A549 (cell line): ENCODE data around the gene AMBN. TPM values are rescaled to one million over a fixed set of nuclear protein-coding genes. Genes with fewer than 3 reads are reported as not detected.

Source experiments
- ATAC-seq, 2 experiments: fragments of 200-7000 bp in 1 of 2; fragments of >200 bp in 1 of 2; cut with Nextera tagmentation in 1 of 2; cut with Tn5 transposase in 1 of 2; 3 replicates each; pipeline versions ENCODE4 v1.8.0 to v1.9.1; 2018 to 2020; ENCODE audit warnings: mild to moderate bottlenecking in 1 of 2, moderate library complexity in 1 of 2
- CTCF ChIA-PET: fragments of 300-600 bp; sonication (Branson Sonifier 250); formaldehyde crosslinking; extraction: SDS; loops from one replicate; lab custom pipeline; 2021; ENCODE audit warnings: antibody characterized with exemption, inconsistent platforms; lab: Yijun Ruan, JAX
- POLR2A ChIA-PET: fragments of 350-600 bp; formaldehyde crosslinking; extraction: SDS; loops from one replicate; lab custom pipeline; 2021; ENCODE audit warnings: antibody characterized with exemption, inconsistent platforms; lab: Yijun Ruan, JAX
- DNase-seq, 2 experiments: peaks; one replicate each; pipeline versions ENCODE4 v3.0.0 to v3.0.0-alpha.2; 2011 to 2016; ENCODE audit warnings: low read depth in 1 of 2, low spot score in 1 of 2
- FAIRE-seq: peaks from 2 replicates; lab custom pipeline; 2011; peaks lifted over from hg19 to GRCh38; lab: Jason Lieb, UNC
- H3K27ac ChIP-seq, 2 experiments: fragments of >200 bp; sonication (Bioruptor Twin); formaldehyde crosslinking; 3 replicates each; pipeline ENCODE4 v1.5.1; 2016 to 2017
- H3K4me1 ChIP-seq: fragments of >200 bp; sonication (Bioruptor Twin); formaldehyde crosslinking; 3 replicates; pipeline ENCODE4 v1.6.1; 2016
- H3K4me2 ChIP-seq: fragments of >200 bp; sonication (Bioruptor Twin); formaldehyde crosslinking; 3 replicates; pipeline ENCODE4 v1.6.1; 2016
- H3K4me3 ChIP-seq: fragments of >200 bp; sonication (Bioruptor Twin); formaldehyde crosslinking; 3 replicates; pipeline ENCODE4 v1.5.1; 2016
- H3K9me3 ChIP-seq: fragments of >200 bp; sonication (Bioruptor Twin); formaldehyde crosslinking; 3 replicates; pipeline ENCODE4 v1.6.1; 2016
- CBX2 ChIP-seq: fragments of 200-600 bp; sonication (generic); IDR thresholded peaks from 2 replicates; pipeline ENCODE4 v1.6.1; 2016; ENCODE audit warnings: low read depth, mild to moderate bottlenecking, borderline replicate concordance
- CBX8 ChIP-seq: fragments of 200-600 bp; sonication (generic); IDR thresholded peaks from 2 replicates; pipeline ENCODE4 v1.6.1; 2016
- CTCF ChIP-seq: fragments of >200 bp; sonication (Bioruptor Twin); formaldehyde crosslinking; IDR thresholded peaks from 3 replicates; pipeline ENCODE4 v1.5.1; 2016
- ELK1 ChIP-seq: fragments of 150-350 bp; IDR thresholded peaks from 2 replicates; pipeline ENCODE4 v1.6.1; 2014; ENCODE audit warnings: low read depth, mild to moderate bottlenecking, low read length
- ESRRA ChIP-seq: fragments of 150-350 bp; IDR thresholded peaks from 2 replicates; pipeline ENCODE4 v1.6.1; 2014; ENCODE audit warnings: mild to moderate bottlenecking, low read length, borderline replicate concordance
- FOSB ChIP-seq: fragments of 250-450 bp; sonication (Bioruptor Pico); IDR thresholded peaks from 2 replicates; pipeline ENCODE4 v1.5.0; 2020; ENCODE audit warnings: mild to moderate bottlenecking, moderate library complexity
- FOXS1 ChIP-seq: fragments of 250-450 bp; sonication (Bioruptor Pico); IDR thresholded peaks from 2 replicates; pipeline ENCODE4 v1.5.0; 2020; ENCODE audit warnings: mild to moderate bottlenecking, moderate library complexity
- GATA3 ChIP-seq: IDR thresholded peaks from 2 replicates; pipeline ENCODE4 v1.6.1; 2012; ENCODE audit warnings: borderline replicate concordance
- HEYL ChIP-seq: fragments of 250-450 bp; sonication (Bioruptor Pico); IDR thresholded peaks from 2 replicates; pipeline ENCODE4 v1.8.0; 2021; ENCODE audit warnings: mild to moderate bottlenecking, moderate library complexity
- HOXB5 ChIP-seq: fragments of 250-450 bp; sonication (Bioruptor Pico); IDR thresholded peaks from 2 replicates; pipeline ENCODE4 v1.5.0; 2020; ENCODE audit warnings: mild to moderate bottlenecking, moderate library complexity
- JUN ChIP-seq, 2 experiments: fragments of >200 bp; sonication (Bioruptor Twin); formaldehyde crosslinking; IDR thresholded peaks; 2 replicates in 1 of 2; 3 replicates in 1 of 2; pipeline ENCODE4 v1.6.1; 2016 to 2017
- MAZ ChIP-seq: fragments of 150-350 bp; IDR thresholded peaks from 2 replicates; pipeline ENCODE4 v1.6.1; 2014; ENCODE audit warnings: antibody characterized with exemption, low read depth, low read length, borderline replicate concordance
- PHF8 ChIP-seq: fragments of 200-600 bp; sonication (generic); IDR thresholded peaks from 2 replicates; pipeline ENCODE4 v1.6.1; 2016; ENCODE audit warnings: low read depth, mild to moderate bottlenecking, antibody characterized with exemption, moderate library complexity, borderline replicate concordance
- POLR2AphosphoS2 ChIP-seq: conservative IDR thresholded peaks from 2 replicates; pipeline ENCODE4 v1.6.1; 2012; ENCODE audit warnings: low read length, improper control_type of control experiment, inconsistent platforms
- RAD21 ChIP-seq, 2 experiments: fragments of >200 bp in 1 of 2; sonication (Bioruptor Twin) in 1 of 2; formaldehyde crosslinking in 1 of 2; IDR thresholded peaks in 1 of 2; conservative IDR thresholded peaks in 1 of 2; 2 replicates in 1 of 2; 3 replicates in 1 of 2; pipeline ENCODE4 v1.6.1; 2012 to 2018; ENCODE audit warnings: inconsistent platforms in 1 of 2
- RARB ChIP-seq: fragments of 250-450 bp; sonication (Bioruptor Pico); IDR thresholded peaks from 2 replicates; pipeline ENCODE4 v1.8.0; 2021; ENCODE audit warnings: mild to moderate bottlenecking, moderate library complexity
- SMC3 ChIP-seq: fragments of >200 bp; sonication (Bioruptor Twin); formaldehyde crosslinking; IDR thresholded peaks from 3 replicates; pipeline ENCODE4 v1.6.1; 2018; ENCODE audit warnings: inconsistent platforms
- SREBF2 ChIP-seq: fragments of 450-650 bp; IDR thresholded peaks from 2 replicates; pipeline ENCODE4 v1.6.1; 2014; ENCODE audit warnings: mild to moderate bottlenecking, moderate library complexity
- ZFP36 ChIP-seq: fragments of 450-650 bp; IDR thresholded peaks from 2 replicates; pipeline ENCODE4 v1.6.1; 2014; ENCODE audit warnings: borderline replicate concordance; ENCODE audit not compliant: partially characterized antibody
- WGBS: methylation state at CpG from one replicate; pipeline ENCODE4 v1.1.6; 2017; ENCODE audit errors: missing lambda C conversion rate; 5-methylcytosine and 5-hydroxymethylcytosine counted together
- polyA plus RNA-seq, 4 experiments: library from polyadenylated mRNA; depleted of rRNA in 3 of 4; stranded (reverse); fragments of >200 nt; fragmentation: RNase III in 1 of 4; extraction: RNeasy Plus Mini Kit Qiagen cat#74134 plus additional on column Dnase treatment in 1 of 4; gene quantifications; 2 replicates in 3 of 4; 3 replicates in 1 of 4; pipeline ENCODE4 v1.2.3, GENCODE V29; 2011 to 2017
- TF ChIP-seq, protein P1 (sequence below): IDR thresholded peaks from 2 replicates; pipeline ENCODE4 v1.6.1; 2012
- TF ChIP-seq, protein P2 (sequence below): fragments of 200-600 bp; sonication (generic); IDR thresholded peaks from 2 replicates; pipeline ENCODE4 v1.6.1; 2016; ENCODE audit warnings: antibody characterized with exemption, mild to moderate bottlenecking, moderate library complexity
- TF ChIP-seq, protein P3 (sequence below): fragments of 450-650 bp; IDR thresholded peaks from 2 replicates; pipeline ENCODE4 v1.6.1; 2014; ENCODE audit warnings: antibody characterized with exemption
- TF ChIP-seq, protein P4 (sequence below): fragments of 250-450 bp; sonication (Bioruptor Pico); IDR thresholded peaks from 2 replicates; pipeline ENCODE4 v1.5.0; 2021; ENCODE audit warnings: mild to moderate bottlenecking, moderate library complexity, borderline replicate concordance
- TF ChIP-seq, protein P5 (sequence below): fragments of 250-450 bp; sonication (Bioruptor Pico); IDR thresholded peaks from 2 replicates; pipeline ENCODE4 v1.5.0; 2020; ENCODE audit warnings: low read depth, mild to moderate bottlenecking, moderate library complexity

AMBN gene
- polyA plus RNA-seq, 2 of the 4 experiments (the other 2 are of a cell fraction) = not detected

GRCh38 chr4:70600977-70601376 lies 8.9 kb downstream of the AMBN start:
- ChIA-PET POLR2A (no interaction called here), CTCF (interaction anchor here (0.8 to 1.7 kb wide), 6 partner anchors 10 to 1110 kb away, joined by 3 to 6 read pairs (median 4); no protein-coding TSS in a partner anchor)
- Histone ChIP-seq H3K4me3 (no peak overlapping the region), H3K27ac (no peak overlapping the region), H3K4me1 (no peaks in the 10 kb centered on the region), H3K9me3 (no peaks in the 10 kb centered on the region), H3K4me2 (no peak overlapping the region)
- DNase-seq (no peak), ATAC-seq (no peak), FAIRE-seq (no peak)
- 70% methylated on average over 5 of the region's 5 CpGs for WGBS
- no peak for TF ChIP-seq POLR2AphosphoS2
- TF ChIP-seq CBX8 = no peak
- TF ChIP-seq, protein P1, sequence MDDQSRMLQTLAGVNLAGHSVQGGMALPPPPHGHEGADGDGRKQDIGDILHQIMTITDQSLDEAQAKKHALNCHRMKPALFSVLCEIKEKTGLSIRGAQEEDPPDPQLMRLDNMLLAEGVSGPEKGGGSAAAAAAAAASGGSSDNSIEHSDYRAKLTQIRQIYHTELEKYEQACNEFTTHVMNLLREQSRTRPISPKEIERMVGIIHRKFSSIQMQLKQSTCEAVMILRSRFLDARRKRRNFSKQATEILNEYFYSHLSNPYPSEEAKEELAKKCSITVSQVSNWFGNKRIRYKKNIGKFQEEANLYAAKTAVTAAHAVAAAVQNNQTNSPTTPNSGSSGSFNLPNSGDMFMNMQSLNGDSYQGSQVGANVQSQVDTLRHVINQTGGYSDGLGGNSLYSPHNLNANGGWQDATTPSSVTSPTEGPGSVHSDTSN = no peak
- TF ChIP-seq MAZ = no peak
- TF ChIP-seq, protein P2, sequence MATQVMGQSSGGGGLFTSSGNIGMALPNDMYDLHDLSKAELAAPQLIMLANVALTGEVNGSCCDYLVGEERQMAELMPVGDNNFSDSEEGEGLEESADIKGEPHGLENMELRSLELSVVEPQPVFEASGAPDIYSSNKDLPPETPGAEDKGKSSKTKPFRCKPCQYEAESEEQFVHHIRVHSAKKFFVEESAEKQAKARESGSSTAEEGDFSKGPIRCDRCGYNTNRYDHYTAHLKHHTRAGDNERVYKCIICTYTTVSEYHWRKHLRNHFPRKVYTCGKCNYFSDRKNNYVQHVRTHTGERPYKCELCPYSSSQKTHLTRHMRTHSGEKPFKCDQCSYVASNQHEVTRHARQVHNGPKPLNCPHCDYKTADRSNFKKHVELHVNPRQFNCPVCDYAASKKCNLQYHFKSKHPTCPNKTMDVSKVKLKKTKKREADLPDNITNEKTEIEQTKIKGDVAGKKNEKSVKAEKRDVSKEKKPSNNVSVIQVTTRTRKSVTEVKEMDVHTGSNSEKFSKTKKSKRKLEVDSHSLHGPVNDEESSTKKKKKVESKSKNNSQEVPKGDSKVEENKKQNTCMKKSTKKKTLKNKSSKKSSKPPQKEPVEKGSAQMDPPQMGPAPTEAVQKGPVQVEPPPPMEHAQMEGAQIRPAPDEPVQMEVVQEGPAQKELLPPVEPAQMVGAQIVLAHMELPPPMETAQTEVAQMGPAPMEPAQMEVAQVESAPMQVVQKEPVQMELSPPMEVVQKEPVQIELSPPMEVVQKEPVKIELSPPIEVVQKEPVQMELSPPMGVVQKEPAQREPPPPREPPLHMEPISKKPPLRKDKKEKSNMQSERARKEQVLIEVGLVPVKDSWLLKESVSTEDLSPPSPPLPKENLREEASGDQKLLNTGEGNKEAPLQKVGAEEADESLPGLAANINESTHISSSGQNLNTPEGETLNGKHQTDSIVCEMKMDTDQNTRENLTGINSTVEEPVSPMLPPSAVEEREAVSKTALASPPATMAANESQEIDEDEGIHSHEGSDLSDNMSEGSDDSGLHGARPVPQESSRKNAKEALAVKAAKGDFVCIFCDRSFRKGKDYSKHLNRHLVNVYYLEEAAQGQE = no peak
- no peak for TF ChIP-seq ZFP36
- TF ChIP-seq GATA3 = no peak
- TF ChIP-seq ESRRA = no peak

DNA sequence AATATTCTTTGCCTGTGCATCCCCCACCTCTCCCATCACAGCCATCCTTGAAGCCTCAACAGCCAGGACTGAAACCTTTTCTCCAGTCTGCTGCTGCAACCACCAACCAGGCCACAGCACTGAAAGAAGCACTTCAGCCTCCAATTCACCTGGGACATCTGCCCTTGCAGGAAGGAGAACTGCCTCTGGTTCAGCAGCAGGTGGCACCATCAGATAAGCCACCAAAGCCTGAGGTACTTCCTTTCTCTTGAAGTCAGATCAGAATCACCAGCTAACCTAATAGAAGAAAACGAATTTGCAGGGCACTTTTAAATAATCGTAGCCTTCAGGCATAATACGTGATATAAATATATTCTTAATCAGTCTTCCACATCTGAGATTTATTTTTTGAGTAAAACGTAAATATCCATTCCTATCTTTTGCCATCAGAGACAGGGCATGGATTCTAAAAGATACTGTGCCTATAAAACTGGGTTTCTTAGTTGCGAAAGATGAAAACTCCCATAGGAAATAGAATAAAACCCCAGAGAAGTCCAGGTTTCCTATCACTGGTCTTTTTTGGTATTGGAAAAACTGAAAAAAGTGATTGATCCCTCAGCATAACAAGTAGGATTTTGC lies 9.5 kb downstream of the AMBN start:
- FAIRE-seq = no peak
- TF ChIP-seq FOXS1 (CRISPR knock-in tag) (no peak), RARB (CRISPR knock-in tag) (no peak), HOXB5 (CRISPR knock-in tag) (no peak), CTCF (peak; percentile 66), FOSB (CRISPR knock-in tag) (no peak), JUN (IDR thresholded peaks at IDR 0.05) (no peak), SMC3 (peak; percentile 59), HEYL (CRISPR knock-in tag) (no peak), RAD21 (conservative IDR thresholded peaks at IDR 0.05 in 1 of 2, IDR thresholded peaks at IDR 0.05 in 1 of 2) (peak; percentile 80 to 86), CBX2 (no peak), PHF8 (no peak), POLR2AphosphoS2 (no peak), ELK1 (no peak), SREBF2 (no peak), MAZ (no peak)
- TF ChIP-seq, protein P3, sequence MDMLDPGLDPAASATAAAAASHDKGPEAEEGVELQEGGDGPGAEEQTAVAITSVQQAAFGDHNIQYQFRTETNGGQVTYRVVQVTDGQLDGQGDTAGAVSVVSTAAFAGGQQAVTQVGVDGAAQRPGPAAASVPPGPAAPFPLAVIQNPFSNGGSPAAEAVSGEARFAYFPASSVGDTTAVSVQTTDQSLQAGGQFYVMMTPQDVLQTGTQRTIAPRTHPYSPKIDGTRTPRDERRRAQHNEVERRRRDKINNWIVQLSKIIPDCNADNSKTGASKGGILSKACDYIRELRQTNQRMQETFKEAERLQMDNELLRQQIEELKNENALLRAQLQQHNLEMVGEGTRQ = no peak
- TF ChIP-seq, protein P4, sequence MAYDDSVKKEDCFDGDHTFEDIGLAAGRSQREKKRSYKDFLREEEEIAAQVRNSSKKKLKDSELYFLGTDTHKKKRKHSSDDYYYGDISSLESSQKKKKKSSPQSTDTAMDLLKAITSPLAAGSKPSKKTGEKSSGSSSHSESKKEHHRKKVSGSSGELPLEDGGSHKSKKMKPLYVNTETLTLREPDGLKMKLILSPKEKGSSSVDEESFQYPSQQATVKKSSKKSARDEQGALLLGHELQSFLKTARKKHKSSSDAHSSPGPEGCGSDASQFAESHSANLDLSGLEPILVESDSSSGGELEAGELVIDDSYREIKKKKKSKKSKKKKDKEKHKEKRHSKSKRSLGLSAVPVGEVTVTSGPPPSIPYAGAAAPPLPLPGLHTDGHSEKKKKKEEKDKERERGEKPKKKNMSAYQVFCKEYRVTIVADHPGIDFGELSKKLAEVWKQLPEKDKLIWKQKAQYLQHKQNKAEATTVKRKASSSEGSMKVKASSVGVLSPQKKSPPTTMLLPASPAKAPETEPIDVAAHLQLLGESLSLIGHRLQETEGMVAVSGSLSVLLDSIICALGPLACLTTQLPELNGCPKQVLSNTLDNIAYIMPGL (CRISPR knock-in tag) = no peak
- TF ChIP-seq, protein P5, sequence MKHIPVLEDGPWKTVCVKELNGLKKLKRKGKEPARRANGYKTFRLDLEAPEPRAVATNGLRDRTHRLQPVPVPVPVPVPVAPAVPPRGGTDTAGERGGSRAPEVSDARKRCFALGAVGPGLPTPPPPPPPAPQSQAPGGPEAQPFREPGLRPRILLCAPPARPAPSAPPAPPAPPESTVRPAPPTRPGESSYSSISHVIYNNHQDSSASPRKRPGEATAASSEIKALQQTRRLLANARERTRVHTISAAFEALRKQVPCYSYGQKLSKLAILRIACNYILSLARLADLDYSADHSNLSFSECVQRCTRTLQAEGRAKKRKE (CRISPR knock-in tag) = no peak
- TF ChIP-seq, all 56 proteins: peak for 3

More for the DNA sequence above, 9.5 kb downstream of the AMBN start:
- POLR2A ChIA-PET = no interaction called here
- ATAC-seq = peak; percentile 94 to 95
- CTCF ChIA-PET = interaction anchor here (0.8 to 1.7 kb wide), 6 partner anchors 11 to 1110 kb away, joined by 3 to 6 read pairs (median 4); no protein-coding TSS in a partner anchor
- Histone ChIP-seq H3K4me2 (peak overlapping the region; percentile 19; the same call in 1 of the 3 replicates), H3K27ac (no peak overlapping the region), H3K9me3 (no peaks in the 10 kb centered on the region), H3K4me3 (no peak overlapping the region), H3K4me1 (no peaks in the 10 kb centered on the region)
- WGBS = 22% methylated on average over 5 of the region's 5 CpGs
- peak; percentile 6 to 82 for DNase-seq
